ENCODE data around the gene NCKAP5. TPM values are rescaled to one million over a fixed set of nuclear protein-coding genes. Genes with fewer than 3 reads are reported as not detected.

Gene NCKAP5
- total RNA-seq, 2 donors from 2014 or later: not detected

DNA sequence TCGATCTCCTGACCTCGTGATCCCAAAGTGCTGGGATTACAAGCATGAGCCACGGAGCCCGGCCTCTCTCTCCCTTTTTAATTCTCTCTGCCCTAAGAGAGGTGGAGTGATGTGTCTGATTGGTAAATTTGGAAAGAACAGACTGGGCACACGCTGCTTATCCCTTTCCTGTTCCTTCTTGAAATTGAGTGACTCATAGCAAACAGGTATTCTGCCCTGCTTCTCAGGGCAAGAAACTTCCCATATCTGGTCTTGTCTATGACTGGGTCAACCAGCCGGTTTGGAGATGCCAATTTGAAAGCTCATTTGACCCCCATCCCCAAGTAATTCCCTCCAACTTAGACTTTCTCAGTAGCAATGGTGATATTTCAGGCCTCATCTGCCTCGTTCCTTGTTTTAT is 913.3 kb downstream of the NCKAP5 start:
- ATAC-seq: no peak
- no peak overlapping the region for H3K27ac Mint-ChIP-seq
- no peak for DNase-seq (ENCODE audit: low spot score in 2 of 2)
- H3K9me3 Mint-ChIP-seq: peaks cover 5 to 18% of the 10 kb centered on the region in 2 donors
- H3K36me3 Mint-ChIP-seq: no peaks in the 10 kb centered on the region

DNA sequence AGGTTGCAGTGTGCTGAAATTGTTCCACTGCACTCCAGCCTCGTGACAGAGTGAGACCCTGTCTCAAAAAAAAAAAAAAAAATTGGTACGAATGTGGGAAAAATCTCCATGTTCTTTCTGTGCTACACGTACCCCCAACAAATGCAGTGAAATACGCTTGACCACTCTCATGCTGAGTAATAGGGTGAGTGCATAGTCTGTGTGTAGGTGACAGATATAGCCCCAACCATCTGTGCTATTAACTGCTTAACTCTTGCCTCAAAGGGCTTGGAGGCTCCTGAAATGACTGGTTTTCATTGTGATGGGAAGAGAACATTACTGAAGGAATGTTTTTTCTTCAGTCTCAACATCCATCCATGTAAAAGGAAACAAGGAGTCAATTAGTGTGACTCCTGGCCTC is 913.9 kb downstream of the NCKAP5 start:
- H3K9me3 Mint-ChIP-seq: peaks cover 5 to 13% of the 10 kb centered on the region in 2 donors

DNA sequence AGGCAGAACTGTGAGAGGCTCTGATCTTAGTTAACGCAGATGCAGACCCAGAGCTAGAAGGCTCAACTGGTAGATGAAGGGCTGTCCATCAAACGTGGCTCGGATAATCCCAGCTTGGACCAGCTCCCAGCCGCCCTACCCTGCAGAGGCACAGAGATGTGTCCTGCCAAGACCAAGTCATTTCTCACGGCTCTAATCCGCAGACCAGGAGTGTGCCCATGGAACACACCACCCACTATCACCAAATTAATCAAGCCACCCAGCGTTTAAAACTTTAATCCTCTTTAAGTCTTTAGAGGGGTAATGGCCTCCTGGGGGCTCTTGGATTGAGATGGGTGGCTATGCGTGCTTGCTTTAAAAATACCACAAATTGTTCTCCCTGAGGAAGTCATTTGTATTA is 915.8 kb downstream of the NCKAP5 start:
- Mint-ChIP-seq H3K9me3 (peaks cover 5 to 19% of the 10 kb centered on the region in 2 donors), H3K27ac (no peak overlapping the region), H3K36me3 (peaks cover 0 to 4% of the 10 kb centered on the region in 2 donors)
- ATAC-seq (no peak), DNase-seq (ENCODE audit: low spot score in 2 of 2) (no peak)

More for the DNA sequence above, 913.9 kb downstream of the NCKAP5 start:
- ATAC-seq (no peak), DNase-seq (ENCODE audit: low spot score in 2 of 2) (no peak)
- no peaks in the 10 kb centered on the region for H3K36me3 Mint-ChIP-seq
- no peak overlapping the region for H3K27ac Mint-ChIP-seq

DNA sequence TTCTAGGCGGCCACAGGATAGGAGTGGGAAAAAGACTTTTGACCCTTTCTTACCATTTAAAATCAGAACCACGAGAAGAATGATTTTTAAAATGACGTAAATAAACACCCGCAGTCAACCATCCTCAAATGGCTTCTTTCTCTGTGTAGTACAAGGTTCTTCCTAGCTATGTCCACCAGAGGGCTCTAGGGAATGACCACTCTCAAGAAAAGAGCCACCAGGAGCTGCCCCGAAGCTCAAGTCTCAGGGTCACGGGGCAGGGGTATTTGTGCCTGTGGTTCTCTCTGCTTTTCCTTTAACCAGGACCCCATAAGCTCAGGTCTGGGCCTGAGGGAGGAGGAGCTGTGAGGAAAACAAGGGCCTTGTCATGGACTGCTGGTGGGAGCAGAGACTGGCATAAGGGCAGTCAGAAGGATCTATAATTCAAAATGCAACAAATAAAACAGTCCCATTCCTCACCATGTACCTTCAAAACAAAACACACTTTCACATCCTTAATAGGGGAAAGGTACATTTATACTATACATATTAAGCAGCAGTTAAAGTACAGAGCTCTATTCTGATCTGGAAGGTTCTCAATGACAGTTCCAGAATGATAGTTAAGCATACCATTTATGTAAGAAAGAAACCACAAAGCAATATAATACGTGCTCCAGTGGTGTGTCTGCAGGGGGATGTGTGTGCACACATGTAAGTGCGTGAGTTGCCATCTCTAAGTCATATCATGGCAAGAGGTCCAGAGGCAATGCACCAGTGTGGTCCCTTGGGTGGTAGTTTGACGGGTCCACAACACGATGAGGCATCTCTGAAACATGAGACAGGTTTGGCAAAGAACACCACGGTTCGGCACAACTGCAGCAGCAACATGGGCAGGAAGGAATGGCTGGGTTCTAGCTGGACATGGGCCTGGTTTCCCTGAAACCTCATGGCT is 916.9 kb downstream of the NCKAP5 start:
- DNase-seq (ENCODE audit: low spot score in 2 of 2) (no peak), ATAC-seq (no peak)
- H3K36me3 Mint-ChIP-seq: peaks cover 0 to 4% of the 10 kb centered on the region in 2 donors
- peaks cover 5 to 17% of the 10 kb centered on the region in 2 donors for H3K9me3 Mint-ChIP-seq
- no peak overlapping the region for H3K27ac Mint-ChIP-seq

DNA sequence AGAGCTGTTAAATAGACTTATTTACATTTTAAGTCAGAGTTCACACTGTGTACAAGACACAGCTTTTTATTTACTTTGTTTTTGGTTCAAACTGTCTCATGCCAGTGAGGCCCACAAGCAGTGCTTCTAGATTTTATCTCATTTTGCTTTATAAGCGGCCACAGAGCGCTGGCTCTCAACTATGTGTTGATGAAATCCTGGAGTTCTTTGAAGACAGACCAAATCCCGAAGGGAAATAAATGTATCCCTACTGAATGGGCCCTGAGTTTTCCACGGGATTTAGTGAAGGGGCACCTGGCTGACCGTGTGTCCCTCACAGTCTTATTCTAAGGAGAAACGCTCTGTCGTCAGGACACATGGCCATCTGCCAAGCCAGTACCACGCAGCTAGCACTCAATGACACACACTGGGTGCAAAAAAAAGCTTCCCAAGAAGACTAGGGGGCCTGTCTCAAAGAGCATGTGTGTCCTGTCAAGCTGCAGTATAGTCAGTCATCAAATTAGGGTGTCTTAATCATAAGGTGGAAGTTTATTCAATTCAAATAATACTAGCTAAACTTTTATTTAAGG is 921.6 kb downstream of the NCKAP5 start:
- peaks cover 0 to 4% of the 10 kb centered on the region in 2 donors for H3K36me3 Mint-ChIP-seq
- no peak overlapping the region for H3K27ac Mint-ChIP-seq
- DNase-seq (ENCODE audit: low spot score in 2 of 2) (no peak), ATAC-seq (no peak)
- H3K9me3 Mint-ChIP-seq: peaks cover 0 to 6% of the 10 kb centered on the region in 2 donors

DNA sequence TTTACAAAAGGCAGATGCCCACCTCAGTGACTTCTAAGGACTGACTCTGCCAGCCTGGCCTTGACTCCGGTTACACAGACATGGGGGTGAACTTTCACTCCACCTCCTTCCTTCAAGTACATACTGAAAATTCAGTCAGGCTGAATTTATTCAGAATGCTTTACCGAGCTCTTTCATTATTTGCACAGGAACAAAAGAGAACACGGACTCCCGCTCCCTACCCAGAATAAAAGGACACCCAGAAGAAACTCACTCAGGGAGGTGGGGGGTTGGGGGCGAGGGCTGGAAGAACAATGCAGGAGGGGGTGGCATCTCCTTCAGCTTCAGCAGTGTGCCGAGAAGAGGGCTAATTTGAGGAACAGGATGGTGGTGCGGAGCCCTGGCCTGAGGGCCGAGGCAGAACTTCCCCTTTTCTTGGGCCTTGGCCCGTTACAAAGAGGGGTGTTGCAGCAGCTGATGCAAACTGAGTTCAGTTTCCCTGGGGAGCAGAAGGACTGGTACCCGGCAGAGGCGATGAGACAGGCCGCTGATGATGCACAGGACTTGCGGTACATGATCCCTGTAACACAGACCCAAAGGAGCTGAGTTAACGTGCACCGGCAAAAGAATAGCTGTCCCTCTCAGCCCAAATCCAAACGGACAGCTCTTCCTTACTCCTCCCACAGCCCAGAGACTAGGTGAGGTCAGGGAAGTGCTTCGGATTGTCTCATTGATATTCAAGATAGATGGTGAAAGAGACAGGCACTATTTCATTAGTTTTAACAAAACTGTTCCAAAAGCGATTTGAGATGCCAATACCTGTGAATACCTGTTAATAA is 922.3 kb downstream of the NCKAP5 start:
- peaks cover 0 to 6% of the 10 kb centered on the region in 2 donors for H3K9me3 Mint-ChIP-seq
- H3K36me3 Mint-ChIP-seq: peaks cover 0 to 4% of the 10 kb centered on the region in 2 donors
- no peak for ATAC-seq
- no peak overlapping the region for H3K27ac Mint-ChIP-seq
- DNase-seq (ENCODE audit: low spot score in 2 of 2): no peak

DNA sequence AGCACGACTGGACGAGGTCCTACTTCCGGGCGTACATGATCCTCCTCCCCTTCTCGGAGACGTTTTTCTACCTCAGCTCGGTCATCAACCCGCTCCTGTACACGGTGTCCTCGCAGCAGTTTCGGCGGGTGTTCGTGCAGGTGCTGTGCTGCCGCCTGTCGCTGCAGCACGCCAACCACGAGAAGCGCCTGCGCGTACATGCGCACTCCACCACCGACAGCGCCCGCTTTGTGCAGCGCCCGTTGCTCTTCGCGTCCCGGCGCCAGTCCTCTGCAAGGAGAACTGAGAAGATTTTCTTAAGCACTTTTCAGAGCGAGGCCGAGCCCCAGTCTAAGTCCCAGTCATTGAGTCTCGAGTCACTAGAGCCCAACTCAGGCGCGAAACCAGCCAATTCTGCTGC is 923.1 kb downstream of the NCKAP5 start:
- DNase-seq (ENCODE audit: low spot score in 2 of 2) (no peak), ATAC-seq (no peak)
- Mint-ChIP-seq H3K36me3 (peaks cover 0 to 4% of the 10 kb centered on the region in 2 donors), H3K9me3 (peaks cover 0 to 6% of the 10 kb centered on the region in 2 donors), H3K27ac (no peak overlapping the region)

DNA sequence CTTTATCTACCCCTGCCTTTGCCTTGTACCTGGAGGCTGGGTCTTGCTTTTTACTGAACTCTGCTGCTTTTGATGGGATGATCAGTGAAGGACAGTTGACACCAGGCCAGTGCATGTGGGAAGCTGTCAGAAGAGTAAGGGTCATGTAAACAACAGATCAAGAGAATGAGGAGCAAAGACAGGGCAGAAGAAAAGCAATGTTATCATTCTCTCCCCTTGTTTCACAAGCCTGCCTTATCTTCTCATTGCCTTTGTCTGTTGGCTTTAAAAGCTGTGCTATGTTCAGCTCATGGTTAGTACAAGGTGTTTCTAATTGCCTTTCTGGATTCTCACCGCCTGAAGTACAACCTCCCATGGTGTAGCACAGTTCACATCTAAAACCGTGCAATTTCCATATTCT is 925.8 kb downstream of the NCKAP5 start:
- DNase-seq (ENCODE audit: low spot score in 2 of 2): no peak
- Mint-ChIP-seq H3K36me3 (no peaks in the 10 kb centered on the region), H3K27ac (no peak overlapping the region), H3K9me3 (no peaks in the 10 kb centered on the region)
- no peak for ATAC-seq

DNA sequence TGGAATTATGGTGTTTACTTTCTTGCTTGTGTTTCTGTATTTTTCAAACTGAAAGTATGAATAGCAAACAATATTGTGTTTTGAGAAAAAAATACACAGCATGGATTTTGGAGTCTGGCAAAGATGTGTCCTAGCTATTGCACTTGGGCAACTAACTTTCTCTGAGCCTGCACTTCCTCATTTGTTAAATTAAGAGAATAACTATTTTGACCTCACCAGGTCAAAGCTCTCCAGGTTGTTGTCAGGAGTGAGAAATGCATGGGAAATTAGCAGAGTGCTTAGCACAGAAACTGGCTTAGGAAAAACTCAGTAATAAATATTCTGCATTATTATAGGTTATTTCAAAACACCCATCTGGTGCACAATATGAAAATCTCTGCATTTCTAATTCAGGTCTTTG is 926.4 kb downstream of the NCKAP5 start:
- ATAC-seq: no peak
- no peaks in the 10 kb centered on the region for H3K9me3 Mint-ChIP-seq
- DNase-seq (ENCODE audit: low spot score in 2 of 2): no peak
- no peak overlapping the region for H3K27ac Mint-ChIP-seq
- no peaks in the 10 kb centered on the region for H3K36me3 Mint-ChIP-seq

DNA sequence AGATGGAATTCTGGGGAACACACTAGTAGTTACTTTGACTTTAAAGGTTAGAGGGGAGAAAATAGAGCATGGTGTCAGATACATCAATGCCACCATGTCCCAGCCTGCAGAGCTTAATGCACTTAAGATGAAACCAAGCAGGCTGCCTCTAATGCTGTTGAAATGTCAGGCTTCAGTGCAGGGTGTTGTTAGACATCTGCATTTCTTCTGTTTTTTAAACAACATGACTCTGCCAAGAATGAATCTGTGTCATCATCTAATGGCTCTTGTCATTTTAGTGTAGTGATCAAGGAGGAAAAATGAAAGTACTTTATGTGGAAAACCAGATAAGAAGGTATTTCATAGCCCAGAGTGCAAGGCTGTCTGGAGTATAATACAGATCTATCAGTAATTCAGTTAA is 928.1 kb downstream of the NCKAP5 start:
- H3K27ac Mint-ChIP-seq: no peak overlapping the region
- ATAC-seq: no peak
- no peaks in the 10 kb centered on the region for H3K36me3 Mint-ChIP-seq
- no peak for DNase-seq (ENCODE audit: low spot score in 2 of 2)
- peaks cover 3 to 4% of the 10 kb centered on the region in 2 donors for H3K9me3 Mint-ChIP-seq

DNA sequence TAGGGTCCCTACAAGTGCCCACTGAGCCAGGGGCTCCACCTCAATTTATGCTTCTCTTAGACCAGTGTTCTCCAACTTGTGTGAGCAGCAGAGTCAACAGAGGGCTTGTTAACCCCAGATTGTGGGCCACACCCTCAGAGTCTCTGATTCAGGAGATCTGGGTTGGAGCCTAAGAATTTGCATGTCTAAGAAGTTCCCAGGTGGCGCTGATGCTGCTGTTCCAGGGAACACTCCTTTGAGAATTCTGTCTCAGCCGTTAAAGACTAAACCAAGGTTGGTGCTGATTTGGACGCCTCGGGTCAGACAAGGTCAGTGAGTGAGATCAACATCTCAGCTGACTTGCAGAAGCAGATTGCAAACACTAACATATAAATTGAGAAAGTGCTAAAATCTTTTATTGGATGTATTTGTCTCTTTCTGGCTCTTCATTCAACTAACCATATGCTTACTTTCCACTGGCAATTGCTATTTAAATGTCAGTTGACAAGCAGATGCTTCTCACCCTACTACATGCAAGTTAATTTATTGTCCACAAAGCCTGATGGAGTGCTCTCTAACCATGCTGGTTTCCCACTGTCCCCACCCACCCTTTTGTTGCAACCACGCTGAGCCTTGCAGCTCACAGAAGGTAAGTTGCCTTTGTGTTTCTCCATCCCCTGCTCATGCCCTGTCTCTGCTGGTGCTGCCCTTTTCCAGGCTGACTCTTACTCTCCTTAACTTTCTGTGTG is 929.8 kb downstream of the NCKAP5 start:
- H3K27ac Mint-ChIP-seq: no peak overlapping the region
- ATAC-seq (no peak), DNase-seq (ENCODE audit: low spot score in 2 of 2) (no peak)
- H3K9me3 Mint-ChIP-seq: peaks cover 9 to 11% of the 10 kb centered on the region in 2 donors
- H3K36me3 Mint-ChIP-seq: no peaks in the 10 kb centered on the region

DNA sequence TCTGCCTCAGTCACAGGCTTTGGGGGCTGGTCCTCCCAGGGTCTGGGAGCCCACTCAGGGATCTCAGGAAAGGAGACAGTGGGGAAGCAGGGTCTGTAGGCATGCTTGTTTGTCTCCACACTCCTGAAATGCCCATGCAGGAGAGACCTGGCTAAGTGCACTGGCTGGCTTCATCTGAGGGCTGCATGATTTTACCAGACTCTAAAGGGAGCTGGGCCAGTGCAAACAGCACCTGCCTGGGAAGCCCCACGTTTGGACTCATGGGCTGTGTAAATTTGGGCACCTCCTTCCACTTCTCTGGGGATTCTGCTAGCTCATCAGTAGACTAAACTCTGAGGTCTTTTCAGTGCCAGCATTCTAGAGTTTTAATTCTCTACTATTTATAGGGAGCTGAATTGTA is 931.9 kb downstream of the NCKAP5 start:
- Mint-ChIP-seq H3K27ac (no peak overlapping the region), H3K36me3 (no peaks in the 10 kb centered on the region), H3K9me3 (peaks cover 12 to 14% of the 10 kb centered on the region in 2 donors)
- no peak for ATAC-seq
- no peak for DNase-seq (ENCODE audit: low spot score in 2 of 2)

DNA sequence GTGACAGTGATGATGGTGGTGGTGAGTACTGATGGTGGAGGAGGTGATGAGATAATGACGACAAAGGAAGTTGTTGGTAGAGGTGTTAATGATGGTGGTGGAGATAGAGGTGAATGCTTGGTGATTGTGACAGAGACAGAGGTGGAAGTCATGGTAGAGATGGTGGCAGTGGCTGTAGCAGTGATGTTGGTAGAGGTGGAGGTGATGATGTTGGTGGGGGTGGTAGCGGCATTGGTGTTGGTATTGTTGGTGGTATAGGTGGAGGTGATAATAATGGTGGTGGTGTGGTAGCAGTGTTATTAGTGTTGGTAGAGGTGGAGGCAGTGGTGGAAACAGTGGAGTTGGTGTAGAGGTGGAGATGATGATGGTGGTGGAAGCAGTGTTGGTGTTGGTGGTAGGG is 934.6 kb downstream of the NCKAP5 start:
- DNase-seq (ENCODE audit: low spot score in 2 of 2): no peak
- no peak for ATAC-seq
- Mint-ChIP-seq H3K36me3 (no peaks in the 10 kb centered on the region), H3K9me3 (peaks cover 22 to 23% of the 10 kb centered on the region in 2 donors), H3K27ac (no peak overlapping the region)

DNA sequence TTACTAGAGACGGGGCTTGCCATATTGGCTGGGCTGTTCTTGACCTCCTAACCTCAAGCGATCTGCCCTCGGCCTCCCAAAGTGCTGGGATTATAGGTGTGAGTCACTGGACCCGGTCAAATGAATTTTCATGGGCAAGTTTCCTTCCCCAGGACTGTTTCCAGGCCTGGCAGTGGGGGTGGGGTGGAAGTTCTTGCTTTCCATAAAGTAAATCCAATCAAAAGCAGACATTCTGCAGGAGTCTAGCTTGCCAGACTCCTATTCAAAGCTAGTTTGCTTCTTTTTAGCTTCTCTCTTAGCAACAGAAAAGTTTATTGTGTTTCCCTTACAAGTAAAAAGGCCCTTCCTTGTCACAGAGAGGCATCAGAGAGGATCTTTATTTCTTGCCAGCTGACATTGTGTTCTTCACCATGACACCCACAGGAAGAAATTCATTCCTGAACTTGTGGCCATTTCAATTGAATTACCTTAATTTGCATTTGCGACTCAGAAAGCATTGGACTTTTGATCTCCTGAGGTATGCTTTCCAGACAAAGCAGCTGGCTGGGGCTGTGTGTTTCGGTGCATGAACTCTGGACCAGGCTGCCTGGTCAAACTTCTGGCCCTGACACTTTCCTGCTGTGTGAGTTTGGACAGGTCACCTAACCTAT is 936.1 kb downstream of the NCKAP5 start:
- no peak for DNase-seq (ENCODE audit: low spot score in 2 of 2)
- Mint-ChIP-seq H3K9me3 (peaks cover 22 to 23% of the 10 kb centered on the region in 2 donors), H3K36me3 (no peaks in the 10 kb centered on the region), H3K27ac (no peak overlapping the region)
- no peak for ATAC-seq

DNA sequence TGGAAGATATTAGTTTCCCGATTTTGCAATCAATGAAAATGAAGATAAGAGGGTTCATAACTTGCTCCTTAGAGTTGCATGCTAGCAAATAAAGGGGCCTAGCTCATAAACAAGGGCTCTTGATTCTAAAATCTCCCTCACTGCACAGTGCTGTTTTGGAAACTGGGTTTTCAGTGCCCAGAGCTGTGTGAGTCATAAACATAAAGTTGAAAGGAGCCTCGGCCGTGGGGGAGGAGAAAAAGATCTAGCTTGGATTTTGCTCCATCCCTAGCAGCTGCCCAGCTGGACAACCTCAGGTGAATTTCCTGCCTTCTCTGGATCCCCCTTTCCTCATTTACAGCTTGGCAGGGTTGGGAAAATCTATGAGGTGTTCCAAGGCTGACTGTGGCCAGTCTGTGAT is 940.7 kb downstream of the NCKAP5 start:
- H3K27ac Mint-ChIP-seq: no peak overlapping the region
- H3K36me3 Mint-ChIP-seq: no peaks in the 10 kb centered on the region
- no peak for DNase-seq (ENCODE audit: low spot score in 2 of 2)
- no peak for ATAC-seq
- peaks cover 13 to 18% of the 10 kb centered on the region in 2 donors for H3K9me3 Mint-ChIP-seq
